Embryonic facial prominence (tissue), 1 donor: ENCODE measurements around the gene MS4A2.
"Not testable (repeated sequence)": the region's sequence is repeated elsewhere in the genome, so short reads cannot be mapped to it uniquely, and the experiment has no call there.

ENCODE experiments used
- DNase-seq: peaks from one replicate; pipeline ENCODE4 v3.0.0-alpha.2; 2016; ENCODE audit errors: extremely low spot score

Gene MS4A2

GRCh38 chr11:60088364-60088763 lies at the start of gene MS4A2:
TSS of gene MS4A2 (plus strand) at chr11:60088664. CDS start at chr11:60088766, 102 bp downstream.
- DNase-seq: no peak

GRCh38 chr11:60040109-60040508 lies 48.4 kb upstream of the MS4A2 start, which contains the start of gene OOSP2:
TSS of gene OOSP2 (plus strand) at chr11:60040409. CDS start at chr11:60040460, 51 bp downstream.
- DNase-seq: no peak

GRCh38 chr11:60050422-60050821 lies 38.0 kb upstream of the MS4A2 start:
- DNase-seq: not testable (repeated sequence)

GRCh38 chr11:60050839-60051238 lies 37.6 kb upstream of the MS4A2 start:
- not testable (repeated sequence) for DNase-seq

GRCh38 chr11:60056349-60056969 lies 32.0 kb upstream of the MS4A2 start, which contains the start of gene MS4A3:
TSS of gene MS4A3 (plus strand) at chr11:60056665. CDS start at chr11:60061161, 4,496 bp downstream.
- no peak for DNase-seq

GRCh38 chr11:60059052-60059451 lies 29.4 kb upstream of the MS4A2 start:
- DNase-seq: no peak

GRCh38 chr11:60059521-60060240 lies 28.8 kb upstream of the MS4A2 start:
- DNase-seq: no peak

- no peak for DNase-seq
These were observed 24.4 kb upstream of the MS4A2 start for GRCh38 chr11:60064111-60064510.

- DNase-seq: no peak
These were observed 22.7 kb upstream of the MS4A2 start for GRCh38 chr11:60065801-60066200.

- DNase-seq: no peak
These were observed 19.0 kb upstream of the MS4A2 start for GRCh38 chr11:60069450-60069849.

GRCh38 chr11:60071644-60072043 lies 16.8 kb upstream of the MS4A2 start:
- DNase-seq: not testable (repeated sequence)

- DNase-seq: no peak
These were observed 11.1 kb upstream of the MS4A2 start for GRCh38 chr11:60077216-60077817.

GRCh38 chr11:60077981-60078380 lies 10.5 kb upstream of the MS4A2 start:
- DNase-seq: no peak

GRCh38 chr11:60078745-60079144 lies 9.7 kb upstream of the MS4A2 start:
- DNase-seq: no peak

GRCh38 chr11:60080535-60080934 lies 7.9 kb upstream of the MS4A2 start:
- no peak for DNase-seq

- no peak for DNase-seq
These were observed 3.7 kb upstream of the MS4A2 start for GRCh38 chr11:60084631-60085273.

- no peak for DNase-seq
These were observed 2.6 kb upstream of the MS4A2 start for GRCh38 chr11:60085909-60086308.

- DNase-seq: no peak
These were observed 1.2 kb upstream of the MS4A2 start for GRCh38 chr11:60087239-60087638.

GRCh38 chr11:60095477-60096120 lies 7.1 kb downstream of the MS4A2 start:
- DNase-seq: no peak

GRCh38 chr11:60097189-60097588 lies 8.7 kb downstream of the MS4A2 start:
- no peak for DNase-seq

- DNase-seq: no peak
These were observed 10.0 kb downstream of the MS4A2 start for GRCh38 chr11:60098508-60098907.

- DNase-seq: no peak
These were observed 12.1 kb downstream of the MS4A2 start for GRCh38 chr11:60100516-60100915.
